DMS 273 treated with DMSO at 0.1 percent for 48 hours (cell line): ENCODE measurements around the gene TP63.

Source experiments
- DNase-seq: peaks from one replicate; lab custom pipeline; 2025; lab: John Stamatoyannopoulos, UW

TP63 gene

GRCh38 chr3:189780546-189781270 is 149.5 kb downstream of the TP63 start:
- no peak for DNase-seq

GRCh38 chr3:189781415-189781814 is 150.2 kb downstream of the TP63 start:
- DNase-seq, result no peak

- DNase-seq, result no peak
Observed at GRCh38 chr3:189786479-189787064, 155.4 kb downstream of the TP63 start.

- DNase-seq, result no peak
Observed at GRCh38 chr3:189787191-189787590, 156.0 kb downstream of the TP63 start.

GRCh38 chr3:189787632-189788031 is 156.4 kb downstream of the TP63 start:
- DNase-seq, result no peak

- DNase-seq, result no peak
Observed at GRCh38 chr3:189789432-189789831, 158.2 kb downstream of the TP63 start.

- DNase-seq, result no peak
Observed at GRCh38 chr3:189790658-189791057, 159.5 kb downstream of the TP63 start.

GRCh38 chr3:189792046-189792929 is 161.1 kb downstream of the TP63 start:
- no peak for DNase-seq

GRCh38 chr3:189794518-189794917 is 163.3 kb downstream of the TP63 start:
- DNase-seq, result no peak

GRCh38 chr3:189797103-189797750 is 166.0 kb downstream of the TP63 start:
- DNase-seq, result no peak

GRCh38 chr3:189799366-189799765 is 168.2 kb downstream of the TP63 start:
- DNase-seq, result no peak

- DNase-seq, result no peak
Observed at GRCh38 chr3:189800436-189800835, 169.2 kb downstream of the TP63 start.

GRCh38 chr3:189803254-189803653 is 172.1 kb downstream of the TP63 start:
- no peak for DNase-seq

- DNase-seq, result no peak
Observed at GRCh38 chr3:189805375-189806067, 174.3 kb downstream of the TP63 start.

- no peak for DNase-seq
Observed at GRCh38 chr3:189806171-189806951, 175.2 kb downstream of the TP63 start.

GRCh38 chr3:189808246-189809007 is 177.2 kb downstream of the TP63 start:
- no peak for DNase-seq

- DNase-seq, result no peak
Observed at GRCh38 chr3:189809583-189809982, 178.4 kb downstream of the TP63 start.

GRCh38 chr3:189812806-189813465 is 181.7 kb downstream of the TP63 start:
- no peak for DNase-seq

- no peak for DNase-seq
Observed at GRCh38 chr3:189813647-189814240, 182.6 kb downstream of the TP63 start.
